HUDEP-2 (cell line): ENCODE measurements around the gene FTH1.

ENCODE experiments used
- DNase-seq, 76 experiments: peaks; one replicate each; lab custom pipeline; 2025; ENCODE audit not compliant: unreplicated experiment in 76 of 76; lab: John Stamatoyannopoulos, UW

Gene FTH1

DNA sequence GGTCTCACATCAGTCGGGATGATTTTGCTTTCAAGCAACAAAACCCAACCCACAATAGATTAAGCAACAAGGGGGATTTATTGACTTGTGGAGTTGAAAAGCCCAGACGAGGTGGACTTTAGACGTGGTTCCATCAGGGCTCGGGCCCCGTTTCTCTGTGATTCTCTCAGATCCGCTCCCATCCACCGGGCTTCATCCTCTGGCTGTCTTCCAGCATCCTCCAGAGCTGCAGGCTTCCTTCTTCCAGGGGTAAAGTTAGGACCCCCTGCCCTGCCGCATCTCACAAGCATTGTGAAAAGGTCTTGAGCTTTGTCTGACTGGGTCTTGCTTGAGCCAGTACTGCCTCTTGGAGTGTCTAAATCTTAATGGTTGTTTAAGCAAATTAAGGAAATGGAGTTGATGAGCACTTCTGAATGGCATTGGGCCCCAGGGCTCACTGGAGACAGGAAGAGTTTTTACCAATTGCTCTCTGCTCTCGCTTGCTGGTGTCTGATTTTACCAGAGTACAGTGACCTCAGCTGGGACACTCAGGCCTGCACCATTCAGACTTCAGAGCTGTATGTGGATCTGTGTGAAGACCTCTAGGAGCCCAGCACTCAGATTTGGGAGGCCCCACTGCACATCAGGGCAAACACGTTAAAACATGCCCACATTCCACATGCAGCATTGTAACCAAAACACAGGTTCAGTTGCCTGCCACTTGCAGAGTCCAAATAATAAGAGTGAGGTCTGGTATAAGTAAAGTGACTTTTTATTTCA lies 13.5 kb upstream of the FTH1 start:
- DNase-seq, result no peak

GRCh38 chr11:61978703-61979661 lies 11.5 kb upstream of the FTH1 start:
- no peak for DNase-seq

DNA sequence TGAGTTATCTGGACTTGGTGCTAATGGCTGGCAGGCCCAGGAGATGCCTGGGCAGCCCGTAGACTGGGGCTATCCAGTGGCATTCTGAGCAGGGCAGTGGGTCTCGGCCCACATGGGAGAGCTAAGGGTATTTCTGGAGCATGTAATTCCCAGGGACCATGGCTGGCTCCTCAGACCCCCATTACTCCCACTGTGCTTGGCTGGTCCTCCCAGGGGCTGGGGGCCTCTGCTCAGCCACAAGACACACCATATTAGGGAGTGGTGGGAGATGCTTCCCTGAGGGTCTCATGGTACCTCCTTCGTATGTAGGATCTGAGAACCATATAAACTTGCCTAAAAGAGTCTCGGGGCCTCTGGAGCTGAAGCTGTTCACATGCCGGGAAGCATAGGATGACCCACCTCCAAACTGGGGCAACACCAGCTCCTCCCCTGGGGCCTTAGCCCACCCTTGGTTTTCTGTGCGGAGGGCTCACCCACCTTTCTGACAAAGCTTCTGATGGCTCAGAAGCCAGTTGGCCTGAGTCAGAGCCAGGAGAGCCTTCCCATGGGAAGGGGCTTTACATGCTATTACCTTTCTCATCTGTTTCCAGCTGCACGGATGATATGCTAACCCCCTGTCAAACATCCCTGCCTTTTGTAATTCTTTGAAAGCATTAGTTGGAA lies 9.5 kb upstream of the FTH1 start:
- no peak for DNase-seq

DNA sequence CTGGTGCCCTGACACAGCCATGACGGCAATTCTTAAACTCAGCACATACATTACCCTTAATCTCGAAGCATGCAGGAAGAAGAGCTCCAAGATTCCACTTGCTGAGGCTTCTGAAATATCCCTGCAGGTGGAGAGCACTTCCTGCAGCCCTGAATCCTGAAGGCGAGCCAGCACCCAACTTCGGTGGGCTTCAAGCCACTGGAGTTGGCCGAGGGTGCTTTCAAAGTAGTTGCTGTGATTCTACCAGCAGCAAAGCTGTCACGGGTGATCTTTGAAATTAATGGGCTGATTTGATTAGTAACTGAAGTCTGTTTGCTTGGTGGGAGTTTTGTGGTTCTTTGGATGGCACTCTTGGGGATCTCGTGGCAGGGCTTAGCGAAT lies 9.0 kb upstream of the FTH1 start:
- DNase-seq, result no peak

GRCh38 chr11:61975638-61976419 lies 8.4 kb upstream of the FTH1 start:
- no peak for DNase-seq

- no peak for DNase-seq
Observed at GRCh38 chr11:61974766-61975631, 7.6 kb upstream of the FTH1 start.

- DNase-seq, result no peak
Observed at GRCh38 chr11:61973476-61974162, 6.2 kb upstream of the FTH1 start.

- no peak for DNase-seq
Observed at GRCh38 chr11:61972672-61973475, 5.4 kb upstream of the FTH1 start.

- peak in 1 of 76 experiments; percentile 42 for DNase-seq
Observed at GRCh38 chr11:61972112-61972671, 4.8 kb upstream of the FTH1 start.

DNA sequence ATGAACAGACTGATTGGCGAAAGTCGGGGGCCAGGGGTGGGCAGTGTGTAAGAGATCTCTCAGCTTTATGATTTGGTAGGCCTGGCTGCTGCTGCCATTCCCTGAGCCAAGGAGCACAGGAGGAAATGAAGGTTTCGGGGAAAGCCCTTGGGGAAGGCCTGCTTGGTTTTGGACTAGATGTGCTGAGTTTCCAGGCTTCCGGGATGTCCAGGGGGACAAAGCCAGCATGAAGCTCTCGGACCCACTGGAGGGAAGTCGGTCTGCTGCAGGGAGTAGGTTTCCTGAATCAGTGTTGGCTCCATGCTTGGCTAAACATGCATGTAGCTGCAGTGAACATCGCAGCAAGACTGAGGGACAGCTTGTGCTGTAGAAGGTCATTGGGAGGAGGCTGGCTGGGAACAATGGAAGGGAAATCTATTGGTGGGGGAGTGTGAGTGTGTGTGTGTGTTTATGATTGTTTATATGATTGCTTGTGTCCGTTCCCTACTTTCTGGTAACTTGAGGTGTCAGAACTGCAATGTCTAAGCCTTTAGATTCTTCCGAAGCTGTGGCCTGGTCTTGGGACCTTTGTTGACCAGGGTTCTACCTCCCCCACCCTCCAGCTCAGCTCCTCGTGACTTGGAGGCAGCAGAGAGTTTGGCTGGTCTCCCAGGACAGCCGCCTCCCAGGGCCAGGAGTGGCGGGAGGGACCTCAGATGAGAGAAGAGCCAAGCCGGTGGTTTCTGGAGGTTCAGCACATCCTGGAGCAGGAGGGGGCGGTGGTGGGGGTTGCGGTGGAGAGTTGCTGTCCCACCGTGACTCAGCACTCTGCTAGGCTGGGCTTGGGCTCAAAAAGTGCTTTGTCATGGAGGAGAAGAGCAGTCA lies 4.0 kb upstream of the FTH1 start:
- peak in 75 of 76 experiments; percentile 71 to 100 (median 98) for DNase-seq

- DNase-seq, result peak in 5 of 76 experiments; percentile 3 to 53 (median 33)
Observed at GRCh38 chr11:61969838-61970662, 2.6 kb upstream of the FTH1 start.

GRCh38 chr11:61969391-61969758 lies 1.9 kb upstream of the FTH1 start:
- no peak for DNase-seq

- DNase-seq, result no peak
Observed at GRCh38 chr11:61968758-61969390, 1.4 kb upstream of the FTH1 start.

DNA sequence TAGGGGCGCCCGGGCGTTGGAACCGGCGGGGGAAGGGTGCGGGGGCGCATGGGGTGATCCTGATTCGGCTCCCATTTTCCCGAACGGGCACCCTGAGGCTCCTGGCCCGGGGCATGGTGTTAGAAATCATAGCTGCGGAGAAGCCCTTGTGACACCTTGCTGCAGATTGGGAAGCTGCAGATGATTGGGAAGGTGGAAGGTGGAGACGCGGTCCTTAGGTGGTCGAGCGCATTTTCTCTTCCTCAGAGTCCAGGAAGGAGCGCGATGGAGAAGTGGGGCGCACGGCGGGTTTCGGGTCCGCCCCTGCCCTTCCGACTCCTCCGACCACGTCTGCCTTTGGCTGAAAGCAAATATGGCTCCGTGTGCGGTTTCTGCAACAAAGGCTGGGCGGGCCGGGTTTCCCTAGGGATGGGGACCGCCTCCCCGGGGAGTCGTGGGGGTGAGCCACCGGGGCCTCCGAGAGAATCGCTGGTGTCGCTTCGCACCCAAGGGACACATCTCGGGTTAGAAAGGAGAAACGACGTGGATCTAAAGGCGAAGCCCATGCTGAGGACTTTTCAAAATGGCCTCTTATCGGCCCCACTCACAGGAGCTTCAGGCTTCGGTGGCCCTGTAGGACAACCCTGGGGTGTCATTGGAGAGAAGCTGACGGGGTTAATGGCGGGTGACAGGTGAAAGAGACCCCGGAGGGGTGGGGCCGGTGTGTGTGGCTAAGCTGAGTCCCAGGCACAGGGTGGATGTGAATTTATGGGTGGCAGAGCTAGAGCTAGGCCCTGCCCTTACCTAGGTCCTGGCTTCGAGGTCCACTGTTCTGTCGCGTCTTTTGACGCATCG lies 707 bp upstream of the FTH1 start:
- DNase-seq, result peak in 31 of 76 experiments; percentile 12 to 76 (median 44)

DNA sequence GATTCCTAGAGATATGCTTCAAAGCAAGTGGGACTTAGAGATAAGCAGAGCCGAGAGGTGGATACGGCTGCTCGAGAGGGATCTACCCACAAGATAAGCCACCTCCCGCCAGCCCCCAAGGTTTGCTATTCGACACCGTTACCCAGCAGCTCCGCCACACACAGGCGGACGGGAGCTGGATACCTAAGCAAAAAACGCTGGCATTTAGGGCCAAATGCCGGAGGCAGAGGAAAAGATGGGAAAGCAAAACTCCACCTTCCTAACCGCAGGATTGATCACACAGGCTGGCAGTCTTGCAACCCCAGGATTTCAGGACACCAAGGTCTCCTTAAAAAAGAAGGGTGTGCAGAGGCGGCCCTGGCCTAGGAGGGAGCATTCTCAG lies 709 bp downstream of the FTH1 start:
- peak in 73 of 76 experiments; percentile 58 to 91 (median 78) for DNase-seq
